SK-N-SH (cell line): Measurements from ENCODE around the gene BCL6. TPM values are rescaled to one million over a fixed set of nuclear protein-coding genes. Genes with fewer than 3 reads are reported as not detected.

Experiments used
- CTCF ChIA-PET: fragments of 300-600, 350-600 bp; formaldehyde crosslinking; extraction: SDS; loops from one replicate; lab custom pipeline; 2021; lab: Yijun Ruan, JAX
- POLR2A ChIA-PET: fragments of 350-600 bp; sonication (Branson Sonifier 250); formaldehyde crosslinking; extraction: SDS; loops from one replicate; lab custom pipeline; 2020; ENCODE audit warnings: antibody characterized with exemption, inconsistent platforms; lab: Yijun Ruan, JAX
- DNase-seq: peaks from one replicate; pipeline ENCODE4 v3.0.0; 2012
- H2AFZ ChIP-seq: fragments of 200-600 bp; sonication (generic); 2 replicates; pipeline ENCODE4 v1.8.1; 2016; ENCODE audit warnings: antibody characterized with exemption, mild to moderate bottlenecking, low read depth
- H3F3A ChIP-seq: fragments of 200-600 bp; sonication (generic); replicated peaks from 2 replicates; pipeline ENCODE3; 2016; ENCODE audit warnings: antibody characterized with exemption, mild to moderate bottlenecking; ENCODE audit not compliant: insufficient read depth
- H3K27ac ChIP-seq, 2 experiments: fragments of 200-500 bp in 1 of 2; fragments of 200-600 bp in 1 of 2; sonication (Bioruptor generic) in 1 of 2; sonication (generic), shearing (Covaris generic) in 1 of 2; 2 replicates each; pipeline versions ENCODE4 v1.5.1 to v1.6.1; 2014 to 2016; ENCODE audit warnings: low read depth in 2 of 2, inconsistent platforms in 1 of 2, low read length in 1 of 2, mild to moderate bottlenecking in 1 of 2, mixed read lengths in 1 of 2
- H3K27me3 ChIP-seq: fragments of 200-600 bp; sonication (generic), shearing (Covaris generic); 2 replicates; pipeline ENCODE4 v1.6.1; 2016; ENCODE audit warnings: mixed run types; ENCODE audit not compliant: insufficient read depth
- H3K36me3 ChIP-seq, 2 experiments: fragments of 200-500 bp in 1 of 2; fragments of 200-600 bp in 1 of 2; sonication (Bioruptor generic) in 1 of 2; sonication (generic) in 1 of 2; replicated peaks in 1 of 2; 2 replicates each; pipeline versions ENCODE3 to v1.5.1; 2014 to 2016; ENCODE audit warnings: low read length in 1 of 2, mild to moderate bottlenecking in 1 of 2; ENCODE audit not compliant: insufficient read depth in 2 of 2, control insufficient read depth in 1 of 2
- H3K4me1 ChIP-seq, 2 experiments: fragments of 200-500 bp in 1 of 2; fragments of 200-600 bp in 1 of 2; sonication (Bioruptor generic) in 1 of 2; sonication (generic), shearing (Covaris generic) in 1 of 2; 2 replicates each; pipeline versions ENCODE4 v1.5.1 to v1.6.1; 2014 to 2016; ENCODE audit warnings: low read depth in 1 of 2, low read length in 1 of 2, mixed run types in 1 of 2; ENCODE audit not compliant: insufficient read depth in 2 of 2, control insufficient read depth in 1 of 2
- H3K4me2 ChIP-seq: fragments of 200-600 bp; sonication (generic), shearing (Covaris generic); 2 replicates; pipeline ENCODE4 v1.6.1; 2017; ENCODE audit warnings: mixed run types
- H3K4me3 ChIP-seq, 2 experiments: fragments of 200-500 bp in 1 of 2; fragments of 200-600 bp in 1 of 2; sonication (Bioruptor generic) in 1 of 2; sonication (generic), shearing (Covaris generic) in 1 of 2; 2 replicates each; pipeline versions ENCODE4 v1.5.1 to v1.8.1; 2014 to 2016; ENCODE audit warnings: low read depth in 2 of 2, inconsistent platforms in 1 of 2, low read length in 1 of 2, mild to moderate bottlenecking in 1 of 2, mixed read lengths in 1 of 2, moderate library complexity in 1 of 2
- H3K79me2 ChIP-seq: fragments of 200-600 bp; sonication (generic); 2 replicates; pipeline ENCODE4 v1.8.1; 2017; ENCODE audit warnings: mild to moderate bottlenecking; ENCODE audit not compliant: insufficient read depth
- H3K9ac ChIP-seq: fragments of 200-600 bp; sonication (generic); 2 replicates; pipeline ENCODE4 v1.6.1; 2017; ENCODE audit warnings: mixed run types
- H3K9me2 ChIP-seq: fragments of 200-600 bp; sonication (generic); 2 replicates; pipeline ENCODE4 v1.6.1; 2017; ENCODE audit warnings: mixed run types
- H3K9me3 ChIP-seq: fragments of 200-600 bp; sonication (generic); 2 replicates; pipeline ENCODE4 v1.6.1; 2017; ENCODE audit warnings: mixed run types, mild to moderate bottlenecking, moderate library complexity
- H4K20me1 ChIP-seq: fragments of 200-600 bp; sonication (generic); 2 replicates; pipeline ENCODE4 v1.6.1; 2017; ENCODE audit warnings: mild to moderate bottlenecking, mixed run types; ENCODE audit not compliant: insufficient read depth
- EP300 ChIP-seq, 2 experiments: IDR thresholded peaks; 2 replicates each; pipeline versions ENCODE4 v1.4.0 to v1.6.1; 2012; ENCODE audit warnings: borderline replicate concordance in 1 of 2, low read depth in 1 of 2, low read length in 1 of 2
- EZH2phosphoT487 ChIP-seq: fragments of 200-600 bp; sonication (generic); IDR thresholded peaks from 2 replicates; pipeline ENCODE4 v1.6.1; 2017; ENCODE audit warnings: low read depth, mixed run types, mild to moderate bottlenecking, antibody characterized with exemption, moderate library complexity, borderline replicate concordance
- GATA2 ChIP-seq: sonication (generic); formaldehyde crosslinking; IDR thresholded peaks from 2 replicates; pipeline ENCODE4 v1.5.0; 2020; ENCODE audit warnings: mild to moderate bottlenecking, missing genetic modification reagents
- IRF3 ChIP-seq: fragments of 150-350 bp; IDR thresholded peaks from 2 replicates; pipeline ENCODE4 v1.6.1; 2016; ENCODE audit warnings: mild to moderate bottlenecking, low read depth, low read length
- JUND ChIP-seq: IDR thresholded peaks from 2 replicates; pipeline ENCODE4 v1.4.0; 2012
- NFIC ChIP-seq: IDR thresholded peaks from 2 replicates; pipeline ENCODE4 v1.4.0; 2012; ENCODE audit warnings: borderline replicate concordance
- PBX3 ChIP-seq: IDR thresholded peaks from 2 replicates; pipeline ENCODE4; 2012
- RFX5 ChIP-seq: IDR thresholded peaks from 2 replicates; pipeline ENCODE4 v1.6.1; 2012; ENCODE audit warnings: mild to moderate bottlenecking, improper control_type of control experiment, low read length
- SIN3A ChIP-seq: IDR thresholded peaks from 2 replicates; pipeline ENCODE4 v1.6.1; 2012; ENCODE audit warnings: low read depth, mild to moderate bottlenecking, low read length, moderate library complexity, borderline replicate concordance
- TAF1 ChIP-seq: IDR thresholded peaks from 2 replicates; pipeline ENCODE4 v1.6.1; 2012; ENCODE audit warnings: low read depth, mild to moderate bottlenecking, low read length, moderate library complexity, borderline replicate concordance
- TCF12 ChIP-seq: IDR thresholded peaks from 2 replicates; pipeline ENCODE4 v1.4.0; 2012
- WGBS: methylation state at CpG from one replicate; pipeline ENCODE4 v1.1.6; 2017; ENCODE audit warnings: low lambda C conversion rate; 5-methylcytosine and 5-hydroxymethylcytosine counted together
- polyA plus RNA-seq, 3 experiments: library from polyadenylated mRNA; depleted of rRNA; stranded (reverse); fragments of >200 nt; gene quantifications; 2 replicates each; pipeline ENCODE4 v1.2.3, GENCODE V29; 2012
- TF ChIP-seq, protein P1 (sequence below): IDR thresholded peaks from 2 replicates; pipeline ENCODE4 v1.6.1; 2012; ENCODE audit warnings: mild to moderate bottlenecking, low read depth, low read length, moderate library complexity

The BCL6 gene
- polyA plus RNA-seq, 1 of the 3 experiments (the other 2 are of a cell fraction) = 13.8 TPM

DNA sequence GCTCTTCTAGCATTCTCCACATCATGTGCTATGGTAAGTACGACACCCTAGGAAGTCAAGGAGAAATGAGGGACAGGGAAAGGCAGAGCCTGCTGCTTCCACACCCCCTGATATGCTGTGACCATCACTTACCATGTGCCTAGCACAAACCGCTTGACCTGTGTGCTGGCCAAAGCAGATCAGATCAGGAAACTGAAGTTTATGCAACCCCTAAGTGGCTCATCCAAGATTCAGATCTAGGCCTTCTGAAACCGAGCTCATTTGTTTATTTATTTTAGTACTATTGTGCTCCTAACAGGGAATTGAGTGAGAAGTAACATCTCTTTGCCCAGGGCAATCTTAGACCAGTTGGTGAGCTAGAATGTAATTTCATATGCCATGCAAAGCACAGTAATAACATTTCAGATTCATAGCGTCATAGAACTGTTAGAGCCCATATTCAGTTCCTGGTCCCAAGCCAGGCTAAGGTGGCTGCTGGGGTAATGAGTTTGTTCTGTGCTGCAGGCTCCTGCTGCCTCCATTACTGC is 42.7 kb downstream of the BCL6 start, which contains the start of gene RTP2:
RTP2 (minus strand) TSS at position 51 of the 527 bp plus-strand sequence. CDS start 429 bp downstream, outside the sequence.
- no peak within 1 kb of the TSS for H3K4me2 ChIP-seq
- POLR2A ChIA-PET = no interaction called here
- H3K27ac ChIP-seq = no peak within 1 kb of the TSS
- H3K4me3 ChIP-seq = no peak within 1 kb of the TSS
- no peaks in the 10 kb centered on the region for H3F3A ChIP-seq
- CTCF ChIA-PET = interaction anchor here (1.4 to 4.3 kb wide), 5 partner anchors 13 to 384 kb away, joined by 5 to 22 read pairs (median 6); no protein-coding TSS in a partner anchor
- H3K27me3 ChIP-seq = peaks cover 17% of the 10 kb centered on the region; the same call in 1 of the 2 replicates
- TF ChIP-seq NFIC (no peak), PBX3 (no peak), GATA2 (CRISPR knock-in tag) (no peak), RFX5 (no peak), EP300 (IDR thresholded peaks at IDR 0.05; ENCODE audit: borderline replicate concordance in 1 of 2, low read depth in 1 of 2, low read length in 1 of 2) (no peak), TAF1 (no peak), EZH2phosphoT487 (no peak), SIN3A (no peak), IRF3 (no peak), TCF12 (no peak), JUND (no peak)
- TF ChIP-seq, protein P1, sequence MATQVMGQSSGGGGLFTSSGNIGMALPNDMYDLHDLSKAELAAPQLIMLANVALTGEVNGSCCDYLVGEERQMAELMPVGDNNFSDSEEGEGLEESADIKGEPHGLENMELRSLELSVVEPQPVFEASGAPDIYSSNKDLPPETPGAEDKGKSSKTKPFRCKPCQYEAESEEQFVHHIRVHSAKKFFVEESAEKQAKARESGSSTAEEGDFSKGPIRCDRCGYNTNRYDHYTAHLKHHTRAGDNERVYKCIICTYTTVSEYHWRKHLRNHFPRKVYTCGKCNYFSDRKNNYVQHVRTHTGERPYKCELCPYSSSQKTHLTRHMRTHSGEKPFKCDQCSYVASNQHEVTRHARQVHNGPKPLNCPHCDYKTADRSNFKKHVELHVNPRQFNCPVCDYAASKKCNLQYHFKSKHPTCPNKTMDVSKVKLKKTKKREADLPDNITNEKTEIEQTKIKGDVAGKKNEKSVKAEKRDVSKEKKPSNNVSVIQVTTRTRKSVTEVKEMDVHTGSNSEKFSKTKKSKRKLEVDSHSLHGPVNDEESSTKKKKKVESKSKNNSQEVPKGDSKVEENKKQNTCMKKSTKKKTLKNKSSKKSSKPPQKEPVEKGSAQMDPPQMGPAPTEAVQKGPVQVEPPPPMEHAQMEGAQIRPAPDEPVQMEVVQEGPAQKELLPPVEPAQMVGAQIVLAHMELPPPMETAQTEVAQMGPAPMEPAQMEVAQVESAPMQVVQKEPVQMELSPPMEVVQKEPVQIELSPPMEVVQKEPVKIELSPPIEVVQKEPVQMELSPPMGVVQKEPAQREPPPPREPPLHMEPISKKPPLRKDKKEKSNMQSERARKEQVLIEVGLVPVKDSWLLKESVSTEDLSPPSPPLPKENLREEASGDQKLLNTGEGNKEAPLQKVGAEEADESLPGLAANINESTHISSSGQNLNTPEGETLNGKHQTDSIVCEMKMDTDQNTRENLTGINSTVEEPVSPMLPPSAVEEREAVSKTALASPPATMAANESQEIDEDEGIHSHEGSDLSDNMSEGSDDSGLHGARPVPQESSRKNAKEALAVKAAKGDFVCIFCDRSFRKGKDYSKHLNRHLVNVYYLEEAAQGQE = no peak
- no peaks in the 10 kb centered on the region for H3K79me2 ChIP-seq
- H3K36me3 ChIP-seq = no peaks in the 10 kb centered on the region
- no peak within 1 kb of the TSS for H3K9ac ChIP-seq
- no peaks in the 10 kb centered on the region for H4K20me1 ChIP-seq
- no peaks in the 10 kb centered on the region for H3K4me1 ChIP-seq
- no peaks in the 10 kb centered on the region for H3K9me3 ChIP-seq
- H3K9me2 ChIP-seq = no peaks in the 10 kb centered on the region
- no peak for DNase-seq
- 9% methylated on average over 4 of the region's 4 CpGs for WGBS
- H2AFZ ChIP-seq = 0 out of 2 replicates have a peak within 1 kb of the TSS, but pooled peaks have one; percentile 35
